Uterus (tissue), 2 donors: ENCODE data around the gene IDUA.

Experiments used
- POLR2A ChIP-seq, 2 donors: fragments of 450-650 bp; IDR thresholded peaks; one replicate each; pipeline ENCODE4 v1.6.1; 2016; ENCODE audit warnings: antibody characterized with exemption in 2 of 2, mild to moderate bottlenecking in 1 of 2, moderate library complexity in 1 of 2
- TF ChIP-seq, protein P1 (sequence below), 4 experiments: fragments of 200-600 bp in 2 of 4; fragments of 450-650 bp in 2 of 4; sonication (generic) in 2 of 4; IDR thresholded peaks; one replicate each; pipeline ENCODE4 v1.5.1; 2016 to 2019; ENCODE audit warnings: antibody characterized with exemption in 4 of 4, mild to moderate bottlenecking in 2 of 4, moderate library complexity in 1 of 4

DNA sequence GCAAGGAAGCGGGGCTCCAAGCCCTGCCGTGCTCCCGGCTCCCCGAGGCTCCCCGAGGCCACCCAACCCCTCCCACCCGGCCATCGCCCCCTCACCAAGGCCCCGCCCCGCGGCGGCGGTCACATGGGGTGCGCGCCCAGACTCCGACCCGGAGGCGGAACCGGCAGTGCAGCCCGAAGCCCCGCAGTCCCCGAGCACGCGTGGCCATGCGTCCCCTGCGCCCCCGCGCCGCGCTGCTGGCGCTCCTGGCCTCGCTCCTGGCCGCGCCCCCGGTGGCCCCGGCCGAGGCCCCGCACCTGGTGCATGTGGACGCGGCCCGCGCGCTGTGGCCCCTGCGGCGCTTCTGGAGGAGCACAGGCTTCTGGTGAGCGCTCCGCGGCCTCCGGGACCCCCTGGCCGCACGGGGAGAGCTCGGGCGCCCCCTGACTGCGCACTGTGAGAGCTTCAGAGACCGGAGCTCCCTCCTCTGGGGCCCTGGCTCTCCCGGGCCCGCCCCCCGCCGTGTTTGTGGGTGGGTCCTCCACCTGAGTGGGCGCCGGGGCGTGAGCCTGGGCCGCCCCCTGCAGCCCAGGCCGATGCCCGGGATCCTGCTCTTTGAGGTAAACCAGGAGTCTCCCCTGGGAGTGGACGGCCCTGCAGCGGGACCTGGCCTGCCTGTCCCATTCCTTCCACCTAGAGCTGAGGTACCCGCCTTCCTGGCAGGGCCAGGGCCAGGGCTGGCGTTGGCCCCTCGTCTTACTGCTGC lies at the start of gene IDUA:
- TF ChIP-seq, protein P1, sequence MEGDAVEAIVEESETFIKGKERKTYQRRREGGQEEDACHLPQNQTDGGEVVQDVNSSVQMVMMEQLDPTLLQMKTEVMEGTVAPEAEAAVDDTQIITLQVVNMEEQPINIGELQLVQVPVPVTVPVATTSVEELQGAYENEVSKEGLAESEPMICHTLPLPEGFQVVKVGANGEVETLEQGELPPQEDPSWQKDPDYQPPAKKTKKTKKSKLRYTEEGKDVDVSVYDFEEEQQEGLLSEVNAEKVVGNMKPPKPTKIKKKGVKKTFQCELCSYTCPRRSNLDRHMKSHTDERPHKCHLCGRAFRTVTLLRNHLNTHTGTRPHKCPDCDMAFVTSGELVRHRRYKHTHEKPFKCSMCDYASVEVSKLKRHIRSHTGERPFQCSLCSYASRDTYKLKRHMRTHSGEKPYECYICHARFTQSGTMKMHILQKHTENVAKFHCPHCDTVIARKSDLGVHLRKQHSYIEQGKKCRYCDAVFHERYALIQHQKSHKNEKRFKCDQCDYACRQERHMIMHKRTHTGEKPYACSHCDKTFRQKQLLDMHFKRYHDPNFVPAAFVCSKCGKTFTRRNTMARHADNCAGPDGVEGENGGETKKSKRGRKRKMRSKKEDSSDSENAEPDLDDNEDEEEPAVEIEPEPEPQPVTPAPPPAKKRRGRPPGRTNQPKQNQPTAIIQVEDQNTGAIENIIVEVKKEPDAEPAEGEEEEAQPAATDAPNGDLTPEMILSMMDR (IDR thresholded peaks at IDR 0.05): peak; percentile 46 to 65 (median 57)
- peak in 1 of 2 donors; percentile 28 for TF ChIP-seq POLR2A (IDR thresholded peaks at IDR 0.05)
